Astrocyte of the spinal cord (primary cell): ENCODE results near the gene ECE2.

Experiments used
- DNase-seq: peaks from one replicate; pipeline ENCODE4 v3.0.0; 2011; ENCODE audit warnings: low read depth, low spot score
- H3K4me3 ChIP-seq: 2 replicates; pipeline ENCODE4 v1.5.1; 2011; ENCODE audit warnings: low read depth, mild to moderate bottlenecking, low read length, moderate library complexity
- CTCF ChIP-seq: IDR thresholded peaks from 2 replicates; pipeline ENCODE4 v1.5.1; 2012; ENCODE audit warnings: low read depth, mild to moderate bottlenecking, low read length, inconsistent platforms
- in situ Hi-C: cut with HindIII; loops from 2 replicates; pipeline ENCODE4 v1.10.0; 2017; ENCODE audit warnings: low sequenced_read_pairs

ECE2 gene

GRCh38 chr3:184236033-184236410 lies 39.8 kb upstream of the ECE2 start:
- no peak for TF ChIP-seq CTCF
- no peak for DNase-seq
- no peak overlapping the region for H3K4me3 ChIP-seq
- in situ Hi-C loops = no loop called here

- no peak for TF ChIP-seq CTCF
- H3K4me3 ChIP-seq = no peak overlapping the region
- DNase-seq = no peak
- in situ Hi-C loops = no loop called here
Observed at GRCh38 chr3:184236636-184237035, 39.2 kb upstream of the ECE2 start.

GRCh38 chr3:184237211-184237610 lies 38.6 kb upstream of the ECE2 start:
- DNase-seq = no peak
- in situ Hi-C loops = no loop called here
- no peak overlapping the region for H3K4me3 ChIP-seq
- no peak for TF ChIP-seq CTCF

- no peak overlapping the region for H3K4me3 ChIP-seq
- in situ Hi-C loops = no loop called here
- no peak for TF ChIP-seq CTCF
Observed at GRCh38 chr3:184237807-184238206, 38.0 kb upstream of the ECE2 start.

GRCh38 chr3:184238246-184238818 lies 37.5 kb upstream of the ECE2 start:
- in situ Hi-C loops = no loop called here
- no peak for TF ChIP-seq CTCF
- H3K4me3 ChIP-seq = no peak overlapping the region
- DNase-seq = no peak

More at GRCh38 chr3:184237807-184238206, 38.0 kb upstream of the ECE2 start:
- DNase-seq = no peak

- TF ChIP-seq CTCF = no peak
- in situ Hi-C loops = no loop called here
- no peak overlapping the region for H3K4me3 ChIP-seq
- DNase-seq = no peak
Observed at GRCh38 chr3:184239221-184239620, 36.6 kb upstream of the ECE2 start.

- no peak overlapping the region for H3K4me3 ChIP-seq
- in situ Hi-C loops = no loop called here
- TF ChIP-seq CTCF = no peak
- DNase-seq = no peak
Observed at GRCh38 chr3:184239708-184240107, 36.1 kb upstream of the ECE2 start.
